Measurements from ENCODE around the gene VPS54. TPM values are rescaled to one million over a fixed set of nuclear protein-coding genes. Genes with fewer than 3 reads are reported as not detected.
"Not testable (repeated sequence)": the region's sequence is repeated elsewhere in the genome, so short reads cannot be mapped to it uniquely, and the experiment has no call there.

The VPS54 gene
- total RNA-seq, 1 experiment from 2014 or later: 14.6 TPM

- H3K27me3 Mint-ChIP-seq (ENCODE audit: low read depth); H3K27ac Mint-ChIP-seq; ATAC-seq; H3K4me3 Mint-ChIP-seq; POLR2A ChIA-PET; DNase-seq (ENCODE audit: low spot score): not testable (repeated sequence)
- Mint-ChIP-seq H3K36me3 (peaks cover 44% of the 10 kb centered on the region), H3K4me1 (peaks cover 23% of the 10 kb centered on the region), H3K9me3 (peaks cover 53% of the 10 kb centered on the region)
- CTCF ChIA-PET: interaction anchor here (0.9 kb wide), 1 partner anchor 9 kb away, joined by 3 read pairs; no protein-coding TSS in a partner anchor
- peak; percentile 76 for TF ChIP-seq GABPB1 (CRISPR knock-in tag; IDR thresholded peaks at IDR 0.05)
These were observed 27.8 kb downstream of the VPS54 start for GRCh38 chr2:63991173-63991999.

DNA sequence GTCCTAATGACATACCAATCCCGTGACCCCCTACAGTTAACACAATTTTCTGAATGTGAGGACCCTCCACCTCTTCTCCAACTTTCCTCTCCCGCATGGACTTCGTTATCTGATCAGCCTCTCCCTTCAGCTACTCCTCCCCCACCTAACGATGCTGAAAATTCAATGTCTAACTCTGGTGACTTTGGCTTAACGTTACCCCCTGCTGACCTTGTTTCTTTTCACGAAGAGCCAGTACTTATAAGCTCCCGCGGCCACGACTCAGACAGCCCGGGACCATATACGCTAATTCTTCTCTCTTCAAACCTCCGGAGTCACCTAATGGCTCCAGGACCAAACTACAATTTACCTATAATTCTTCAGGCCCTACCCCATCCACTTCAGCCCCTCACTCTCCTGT is 29.2 kb downstream of the VPS54 start:
- Mint-ChIP-seq H3K4me3 (no peak overlapping the region), H3K27me3 (ENCODE audit: low read depth) (no peaks in the 10 kb centered on the region), H3K4me1 (peaks cover 23% of the 10 kb centered on the region), H3K9me3 (peaks cover 40% of the 10 kb centered on the region), H3K27ac (no peak overlapping the region), H3K36me3 (peaks cover 34% of the 10 kb centered on the region)
- POLR2A ChIA-PET: no interaction called here
- ATAC-seq (no peak), DNase-seq (ENCODE audit: low spot score) (no peak)
- CTCF ChIA-PET: no interaction called here
- TF ChIP-seq ZNF138 (CRISPR knock-in tag; conservative IDR thresholded peaks at IDR 0.05): no peak
- TF ChIP-seq MYBL2 (CRISPR knock-in tag; IDR thresholded peaks at IDR 0.05): no peak
- no peak for TF ChIP-seq JAZF1 (CRISPR knock-in tag; IDR thresholded peaks at IDR 0.05)
- TF ChIP-seq PREB (CRISPR knock-in tag; IDR thresholded peaks at IDR 0.05; ENCODE audit: borderline replicate concordance): no peak
- TF ChIP-seq, protein P1, sequence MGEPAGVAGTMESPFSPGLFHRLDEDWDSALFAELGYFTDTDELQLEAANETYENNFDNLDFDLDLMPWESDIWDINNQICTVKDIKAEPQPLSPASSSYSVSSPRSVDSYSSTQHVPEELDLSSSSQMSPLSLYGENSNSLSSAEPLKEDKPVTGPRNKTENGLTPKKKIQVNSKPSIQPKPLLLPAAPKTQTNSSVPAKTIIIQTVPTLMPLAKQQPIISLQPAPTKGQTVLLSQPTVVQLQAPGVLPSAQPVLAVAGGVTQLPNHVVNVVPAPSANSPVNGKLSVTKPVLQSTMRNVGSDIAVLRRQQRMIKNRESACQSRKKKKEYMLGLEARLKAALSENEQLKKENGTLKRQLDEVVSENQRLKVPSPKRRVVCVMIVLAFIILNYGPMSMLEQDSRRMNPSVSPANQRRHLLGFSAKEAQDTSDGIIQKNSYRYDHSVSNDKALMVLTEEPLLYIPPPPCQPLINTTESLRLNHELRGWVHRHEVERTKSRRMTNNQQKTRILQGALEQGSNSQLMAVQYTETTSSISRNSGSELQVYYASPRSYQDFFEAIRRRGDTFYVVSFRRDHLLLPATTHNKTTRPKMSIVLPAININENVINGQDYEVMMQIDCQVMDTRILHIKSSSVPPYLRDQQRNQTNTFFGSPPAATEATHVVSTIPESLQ (CRISPR knock-in tag; IDR thresholded peaks at IDR 0.05): no peak
- TF ChIP-seq IRF2 (CRISPR knock-in tag; IDR thresholded peaks at IDR 0.05; ENCODE audit: borderline replicate concordance, low read depth): no peak
- no peak for TF ChIP-seq SP1 (CRISPR knock-in tag; conservative IDR thresholded peaks at IDR 0.05)
- TF ChIP-seq ELF4 (CRISPR knock-in tag; IDR thresholded peaks at IDR 0.05; ENCODE audit: low read depth): no peak
- TF ChIP-seq NFE2L1 (CRISPR knock-in tag; IDR thresholded peaks at IDR 0.05): no peak
- TF ChIP-seq AR (CRISPR knock-in tag; IDR thresholded peaks at IDR 0.05): no peak

DNA sequence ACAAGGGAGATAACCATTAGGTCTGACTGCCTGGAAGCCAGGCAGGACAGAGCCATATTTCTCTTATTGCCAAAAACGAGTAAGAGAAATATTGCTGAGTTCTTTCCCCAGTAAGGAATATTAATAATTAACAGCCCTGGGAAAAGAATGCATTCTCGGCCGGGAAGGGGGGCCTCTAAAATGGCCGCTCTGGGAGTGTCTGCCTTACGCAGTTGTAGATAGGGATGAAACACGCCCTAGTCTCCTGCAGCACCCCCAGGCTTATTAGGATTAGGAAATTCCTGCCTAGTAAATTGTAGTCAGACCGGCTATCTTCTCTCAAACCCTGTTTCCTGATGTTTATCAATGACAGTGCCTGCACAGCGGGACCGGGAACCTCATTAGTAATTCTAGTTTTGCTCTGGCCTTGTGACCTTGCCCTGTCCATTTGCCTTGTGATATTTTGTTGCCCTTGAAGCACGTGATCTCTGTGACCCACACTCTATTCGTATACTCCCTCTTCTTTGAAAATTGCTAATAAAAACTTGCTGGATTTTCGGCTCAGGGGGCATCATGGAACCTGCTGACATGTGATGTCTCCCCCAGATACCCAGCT is 30.3 kb downstream of the VPS54 start:
- DNase-seq (ENCODE audit: low spot score); H3K4me3 Mint-ChIP-seq; ATAC-seq; H3K27me3 Mint-ChIP-seq (ENCODE audit: low read depth); CTCF ChIA-PET; POLR2A ChIA-PET; H3K27ac Mint-ChIP-seq: not testable (repeated sequence)
- peaks cover 31% of the 10 kb centered on the region for H3K36me3 Mint-ChIP-seq
- peaks cover 40% of the 10 kb centered on the region for H3K9me3 Mint-ChIP-seq
- peaks cover 18% of the 10 kb centered on the region for H3K4me1 Mint-ChIP-seq

Measured in WTC11 (cell line).